ENCODE measurements around the gene ZFYVE28. TPM values are rescaled to one million over a fixed set of nuclear protein-coding genes. Genes with fewer than 3 reads are reported as not detected.

Gene ZFYVE28
- total and polyA plus RNA-seq, 2 donors from 2014 or later: 8.0 to 18.9 TPM

DNA sequence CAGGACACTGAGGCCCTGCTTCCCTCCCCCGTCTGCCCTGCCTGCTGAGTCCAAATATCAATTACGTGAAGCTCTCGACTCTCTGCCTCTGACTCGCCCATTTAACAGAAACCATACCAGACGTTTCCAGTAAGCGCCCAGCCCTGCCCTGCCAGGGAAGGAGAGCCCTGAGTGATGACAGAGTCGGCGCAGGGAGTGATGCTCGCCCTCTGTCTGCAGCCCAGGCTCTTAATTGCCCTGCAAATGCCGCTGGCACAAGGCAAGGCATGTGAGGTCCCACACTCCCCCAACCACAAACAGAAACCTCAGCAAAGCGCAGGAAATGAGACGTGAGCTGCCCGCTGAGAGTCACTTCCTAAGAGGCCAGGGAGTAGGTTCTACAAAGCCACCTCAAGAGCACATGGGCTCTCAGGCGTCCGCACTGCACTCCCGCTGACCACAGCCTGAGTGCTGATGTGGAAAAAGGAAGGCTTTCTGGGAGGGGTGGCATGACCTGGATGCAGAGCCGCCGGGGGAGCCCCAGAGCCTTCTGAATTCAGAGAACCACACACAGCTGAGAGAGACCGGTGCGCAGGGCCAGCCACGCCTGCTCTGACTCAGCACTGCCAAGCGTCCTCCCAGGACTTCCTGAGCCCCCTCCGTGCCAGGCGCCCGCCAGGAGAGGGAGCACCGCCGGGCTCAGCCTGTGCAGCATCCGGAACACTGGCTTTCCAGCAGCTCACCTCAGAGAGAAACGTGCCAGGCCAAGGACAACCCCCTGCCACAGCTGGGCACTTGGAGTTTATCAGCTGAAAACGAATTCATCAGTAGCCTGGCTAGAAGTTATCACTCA is 5.3 kb downstream of the ZFYVE28 start:
- FAIRE-seq (no peak), DNase-seq (peak; percentile 83 to 95 (median 87))
- Histone ChIP-seq H3K36me3 (ENCODE audit: control insufficient read depth in 2 of 3, insufficient read depth in 3 of 3, low read length in 3 of 3) (no peaks in the 10 kb centered on the region), H3K27ac (ENCODE audit: low read depth in 2 of 2, low read length in 2 of 2) (peak overlapping the region; percentile 74 to 76), H3K9ac (ENCODE audit: low read length in 3 of 3) (peak overlapping the region in 1 of 3 donors; percentile 61), H3K4me3 (ENCODE audit: low read length in 3 of 3) (peak overlapping the region in 2 of 3 donors; percentile 41 to 47), H3K9me3 (ENCODE audit: control insufficient read depth in 2 of 3, insufficient read depth in 1 of 3, low read length in 3 of 3) (no peaks in the 10 kb centered on the region), H3K27me3 (ENCODE audit: control insufficient read depth, insufficient read depth, low read length) (peaks cover 15% of the 10 kb centered on the region), H3K4me1 (ENCODE audit: control insufficient read depth in 2 of 3, insufficient read depth in 2 of 3, low read depth in 1 of 3, low read length in 3 of 3) (peaks cover 2 to 20% (median 10%) of the 10 kb centered on the region in 3 donors)
- intact Hi-C loops (cut with DNase I): no loop called here
- TF ChIP-seq CTCF (IDR thresholded peaks at IDR 0.05; ENCODE audit: borderline replicate concordance, extremely low read depth, insufficient read depth): peak; percentile 36

DNA sequence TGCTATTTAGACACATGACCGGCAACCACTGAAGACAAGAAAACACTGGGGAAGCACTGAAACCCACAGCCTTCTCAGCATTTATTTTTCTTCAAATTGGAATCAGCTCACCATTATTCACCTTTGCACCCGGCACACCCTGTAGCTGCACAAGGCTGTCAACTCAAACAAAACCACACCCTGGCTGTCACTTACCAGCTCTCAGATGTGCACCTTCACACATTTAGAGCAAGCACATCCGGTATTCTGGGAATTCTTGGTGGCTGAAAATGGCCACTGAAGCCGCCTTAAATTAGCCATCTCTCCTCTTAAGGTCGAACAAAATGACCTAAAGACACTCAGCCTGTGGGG is 5.9 kb downstream of the ZFYVE28 start:
- no peak for TF ChIP-seq CTCF (IDR thresholded peaks at IDR 0.05; ENCODE audit: borderline replicate concordance, extremely low read depth, insufficient read depth)
- Histone ChIP-seq H3K9me3 (ENCODE audit: control insufficient read depth in 2 of 3, insufficient read depth in 1 of 3, low read length in 3 of 3) (no peaks in the 10 kb centered on the region), H3K4me3 (ENCODE audit: low read length in 3 of 3) (peak overlapping the region in 2 of 3 donors; percentile 41 to 47), H3K36me3 (ENCODE audit: control insufficient read depth in 2 of 3, insufficient read depth in 3 of 3, low read length in 3 of 3) (no peaks in the 10 kb centered on the region), H3K27ac (ENCODE audit: low read depth in 2 of 2, low read length in 2 of 2) (peak overlapping the region; percentile 74 to 76), H3K9ac (ENCODE audit: low read length in 3 of 3) (peak overlapping the region in 1 of 3 donors; percentile 61), H3K4me1 (ENCODE audit: control insufficient read depth in 2 of 3, insufficient read depth in 2 of 3, low read depth in 1 of 3, low read length in 3 of 3) (peaks cover 2 to 19% (median 10%) of the 10 kb centered on the region in 3 donors), H3K27me3 (ENCODE audit: control insufficient read depth, insufficient read depth, low read length) (peaks cover 15% of the 10 kb centered on the region)
- FAIRE-seq: no peak
- no peak for DNase-seq
- intact Hi-C loops (cut with DNase I): no loop called here

DNA sequence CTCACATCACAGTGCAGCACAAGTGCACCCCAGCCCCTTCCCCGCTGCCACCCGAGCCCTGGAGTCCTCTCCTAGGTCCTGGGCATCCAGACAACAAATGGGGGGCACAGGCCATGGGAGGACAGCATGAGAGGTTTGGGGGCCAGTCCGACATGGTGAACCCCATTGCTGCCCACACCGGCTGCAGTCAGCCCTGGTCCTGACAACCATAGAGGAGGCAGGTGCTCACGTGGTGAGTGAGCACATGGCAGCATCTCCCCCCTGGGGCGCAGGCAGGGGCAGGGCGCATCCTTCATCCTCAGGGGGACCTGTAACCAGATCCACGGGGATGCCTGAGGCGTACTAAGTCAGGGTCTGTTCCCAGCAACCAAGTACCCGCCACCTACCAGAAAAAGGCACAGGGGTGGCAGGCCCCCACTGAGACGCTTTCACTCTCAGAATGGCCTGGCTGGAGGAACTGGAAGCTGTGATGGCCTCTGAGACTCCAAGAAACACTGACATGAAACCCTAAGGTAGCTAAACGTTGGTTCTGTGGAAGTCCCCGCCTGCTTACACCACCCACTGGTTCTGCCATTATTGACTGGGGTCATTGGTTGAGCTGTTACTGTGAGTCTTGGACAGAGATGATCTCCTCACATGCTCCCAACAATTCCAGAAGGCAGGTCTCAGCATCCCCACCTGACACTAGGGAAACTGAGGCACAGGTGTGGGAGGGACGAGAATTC is 6.5 kb downstream of the ZFYVE28 start:
- H3K36me3 ChIP-seq (ENCODE audit: control insufficient read depth in 2 of 3, insufficient read depth in 3 of 3, low read length in 3 of 3): no peaks in the 10 kb centered on the region
- DNase-seq: peak in 1 of 5 donors; percentile 63
- H3K27me3 ChIP-seq (ENCODE audit: control insufficient read depth, insufficient read depth, low read length): peaks cover 15% of the 10 kb centered on the region
- H3K9ac ChIP-seq (ENCODE audit: low read length in 3 of 3): peak overlapping the region in 1 of 3 donors; percentile 61
- H3K4me3 ChIP-seq (ENCODE audit: low read length in 3 of 3): no peak overlapping the region
- no peak for FAIRE-seq
- TF ChIP-seq CTCF (IDR thresholded peaks at IDR 0.05; ENCODE audit: borderline replicate concordance, extremely low read depth, insufficient read depth): no peak
- intact Hi-C loops (cut with DNase I): no loop called here
- peaks cover 2 to 18% (median 10%) of the 10 kb centered on the region in 3 donors for H3K4me1 ChIP-seq (ENCODE audit: control insufficient read depth in 2 of 3, insufficient read depth in 2 of 3, low read depth in 1 of 3, low read length in 3 of 3)
- H3K27ac ChIP-seq (ENCODE audit: low read depth in 2 of 2, low read length in 2 of 2): peak overlapping the region in 1 of 2 donors; percentile 76
- no peaks in the 10 kb centered on the region for H3K9me3 ChIP-seq (ENCODE audit: control insufficient read depth in 2 of 3, insufficient read depth in 1 of 3, low read length in 3 of 3)
